Spleen (tissue), 11 donors: ENCODE measurements around the gene YPEL3. TPM values are rescaled to one million over a fixed set of nuclear protein-coding genes. Genes with fewer than 3 reads are reported as not detected.

ENCODE experiments used
- DNase-seq: peaks from one replicate; pipeline ENCODE4 v3.0.0-alpha.2; 2020
- H3K27ac ChIP-seq, 8 donors: fragments of 200-600 bp; sonication (generic) in 7 of 8; 1 replicate in 4 of 8; 2 replicates in 4 of 8; pipeline versions ENCODE4 v1.5.0 to v1.8.0; 2016 to 2021; ENCODE audit warnings: inconsistent platforms in 4 of 8, mild to moderate bottlenecking in 4 of 8, moderate library complexity in 1 of 8
- H3K27me3 ChIP-seq, 7 donors: fragments of 200-600 bp; sonication (generic) in 6 of 7; replicated peaks in 1 of 7; 1 replicate in 4 of 7; 2 replicates in 3 of 7; pipeline versions ENCODE4 v1.5.0 to v1.8.0; 2016 to 2021; ENCODE audit warnings: inconsistent platforms in 3 of 7, mild to moderate bottlenecking in 1 of 7
- H3K36me3 ChIP-seq, 6 donors: fragments of 200-600 bp; sonication (generic) in 5 of 6; 1 replicate in 4 of 6; 2 replicates in 2 of 6; pipeline versions ENCODE4 v1.5.0 to v1.8.0; 2016 to 2021; ENCODE audit warnings: inconsistent platforms in 2 of 6
- H3K4me1 ChIP-seq, 6 donors: fragments of 200-600 bp; sonication (generic) in 5 of 6; 1 replicate in 3 of 6; 2 replicates in 3 of 6; pipeline versions ENCODE4 v1.5.0 to v1.8.0; 2016 to 2021; ENCODE audit warnings: inconsistent platforms in 3 of 6
- H3K4me3 ChIP-seq, 8 donors: fragments of 200-600 bp; sonication (generic) in 7 of 8; 1 replicate in 4 of 8; 2 replicates in 4 of 8; pipeline versions ENCODE4 v1.5.0 to v1.8.0; 2016 to 2021; ENCODE audit warnings: inconsistent platforms in 4 of 8, mild to moderate bottlenecking in 4 of 8, moderate library complexity in 2 of 8
- H3K9me3 ChIP-seq, 8 donors: fragments of 200-600 bp; sonication (generic) in 7 of 8; 1 replicate in 4 of 8; 2 replicates in 4 of 8; pipeline versions ENCODE4 v1.5.0 to v1.8.0; 2016 to 2021; ENCODE audit warnings: inconsistent platforms in 4 of 8
- POLR2A ChIP-seq, 3 donors: fragments of 450-650 bp; IDR thresholded peaks; one replicate each; pipeline ENCODE4 v1.5.1; 2017; ENCODE audit warnings: antibody characterized with exemption in 3 of 3, mild to moderate bottlenecking in 1 of 3
- POLR2AphosphoS5 ChIP-seq, 3 donors: sonication (generic); formaldehyde crosslinking; IDR thresholded peaks; one replicate each; pipeline ENCODE4 v1.5.1; 2017; ENCODE audit warnings: antibody characterized with exemption in 3 of 3
- WGBS, 5 donors: extraction: QIAGEN DNeasy Blood & Tissue Kit in 3 of 5; methylation state at CpG; one replicate each; pipeline versions ENCODE4 v1.1.5 to v1.1.7; 2013 to 2018; 5-methylcytosine and 5-hydroxymethylcytosine counted together
- intact Hi-C: fragments of 100-400 bp; cut with DNase I; formaldehyde crosslinking; loops from one replicate; pipeline ENCODE4 v1.15.0; 2023; ENCODE audit warnings: low total_unique reads
- polyA plus RNA-seq, 3 donors: library from polyadenylated mRNA; stranded (reverse); fragments of 200-250 nt; gene quantifications; one replicate each; pipeline ENCODE4 v1.2.1, GENCODE V29; 2013
- total RNA-seq, 7 donors: library from RNA; depleted of rRNA in 3 of 7; stranded (reverse); fragments of >200 nt in 3 of 7; fragmentation: NEBNext Ultra II Directional in 4 of 7; extraction: Animal tissue kit (Norgen Biotek cat#: 25700) in 4 of 7; gene quantifications; one replicate each; pipeline versions ENCODE4 v1.1.0 to v1.2.1, GENCODE V29; 2016 to 2021
- TF ChIP-seq, protein P1 (sequence below), 11 experiments: fragments of 200-600 bp in 7 of 11; fragments of 450-650 bp in 4 of 11; sonication (generic) in 4 of 11; IDR thresholded peaks in 8 of 11; conservative IDR thresholded peaks in 3 of 11; 1 replicate in 7 of 11; 2 replicates in 4 of 11; pipeline versions ENCODE4 v1.4.0 to v1.8.0; 2016 to 2021; ENCODE audit warnings: antibody characterized with exemption in 11 of 11, inconsistent platforms in 4 of 11, mild to moderate bottlenecking in 1 of 11
- donor health status: healthy with polysubstance abuse.
- donor health status: DM: no; HTN: no; CAD: no; lungs with moderate emphysema.
- donor health status: DM: no; HTN: no; CAD: no.
- donor health status: Bipolar disorder and iron deficiency.
- donor health status: healthy.
- donor health status: DM: no; HTN: no; CAD: no.
- donor health status: DM: yes; HTN: yes; CAD: no.

Gene YPEL3
- total and polyA plus RNA-seq, 10 donors, result 108 to 234 (median 143) TPM

DNA sequence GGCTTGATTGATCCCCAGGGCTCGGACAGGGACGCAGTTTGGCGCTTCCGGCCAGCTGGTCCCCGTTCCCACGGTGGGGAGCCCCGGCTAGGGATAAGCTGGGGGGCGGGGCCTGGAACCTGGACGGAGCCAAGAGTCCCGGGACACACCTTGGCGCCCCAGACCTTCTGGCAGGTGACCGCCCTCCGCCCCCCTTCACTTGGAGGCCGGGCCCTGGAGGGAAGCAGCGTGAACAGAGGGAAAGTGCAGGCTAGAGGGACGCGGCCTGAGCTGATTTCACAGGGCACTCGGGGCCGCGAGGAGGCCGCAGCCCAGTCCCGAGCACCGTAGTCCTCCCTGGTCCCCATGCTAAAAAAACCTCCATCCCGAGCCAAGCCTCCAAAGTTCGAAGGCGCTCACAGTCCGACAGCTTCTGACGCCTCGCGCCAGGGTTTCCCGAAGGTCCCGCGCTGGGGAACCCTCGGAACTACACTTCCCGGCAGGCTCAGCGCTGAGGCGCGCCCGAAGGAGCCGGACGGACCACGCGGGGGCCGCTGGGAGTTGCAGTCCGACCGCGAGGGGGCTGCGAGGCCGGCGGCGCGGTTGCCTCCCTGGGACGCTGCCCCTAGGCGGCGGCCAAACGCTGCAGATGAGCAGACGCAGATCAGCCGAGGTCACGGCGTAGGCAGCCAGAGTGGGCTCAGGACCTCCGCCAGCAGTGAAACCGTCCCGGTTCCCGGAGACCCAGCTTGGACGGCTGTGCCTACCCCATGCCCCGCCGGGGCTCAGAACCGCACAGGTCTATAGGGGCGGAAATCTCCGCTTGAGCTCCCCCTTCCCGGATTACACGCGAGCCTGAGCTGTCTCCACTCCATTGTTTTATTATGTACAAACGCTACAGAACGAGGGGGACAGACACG is 4.3 kb downstream of the YPEL3 start, which contains the start of gene TBX6:
Gene TBX6 (minus strand): TSS at position 451 of the 899 bp plus-strand sequence. CDS start 731 bp downstream, outside the sequence.
- DNase-seq, result peak; percentile 99
- peak within 1 kb of the TSS; percentile 45 to 74 (median 50) for H3K4me3 ChIP-seq
- peaks cover 33 to 86% (median 64%) of the 10 kb centered on the region in 6 donors for H3K4me1 ChIP-seq
- H3K9me3 ChIP-seq, result peaks cover 0 to 5% (median 4%) of the 10 kb centered on the region in 8 donors
- peak within 1 kb of the TSS; percentile 91 to 98 (median 97) for H3K27ac ChIP-seq
- WGBS, 5 donors, result 1 to 2% (median 1%) methylated on average over 9 to 76 of the region's 76 CpGs
- no peaks in the 10 kb centered on the region for H3K27me3 ChIP-seq
- intact Hi-C loops, result no loop called here
- H3K36me3 ChIP-seq, result peaks cover 0 to 28% (median 15%) of the 10 kb centered on the region in 6 donors
- TF ChIP-seq, protein P1, sequence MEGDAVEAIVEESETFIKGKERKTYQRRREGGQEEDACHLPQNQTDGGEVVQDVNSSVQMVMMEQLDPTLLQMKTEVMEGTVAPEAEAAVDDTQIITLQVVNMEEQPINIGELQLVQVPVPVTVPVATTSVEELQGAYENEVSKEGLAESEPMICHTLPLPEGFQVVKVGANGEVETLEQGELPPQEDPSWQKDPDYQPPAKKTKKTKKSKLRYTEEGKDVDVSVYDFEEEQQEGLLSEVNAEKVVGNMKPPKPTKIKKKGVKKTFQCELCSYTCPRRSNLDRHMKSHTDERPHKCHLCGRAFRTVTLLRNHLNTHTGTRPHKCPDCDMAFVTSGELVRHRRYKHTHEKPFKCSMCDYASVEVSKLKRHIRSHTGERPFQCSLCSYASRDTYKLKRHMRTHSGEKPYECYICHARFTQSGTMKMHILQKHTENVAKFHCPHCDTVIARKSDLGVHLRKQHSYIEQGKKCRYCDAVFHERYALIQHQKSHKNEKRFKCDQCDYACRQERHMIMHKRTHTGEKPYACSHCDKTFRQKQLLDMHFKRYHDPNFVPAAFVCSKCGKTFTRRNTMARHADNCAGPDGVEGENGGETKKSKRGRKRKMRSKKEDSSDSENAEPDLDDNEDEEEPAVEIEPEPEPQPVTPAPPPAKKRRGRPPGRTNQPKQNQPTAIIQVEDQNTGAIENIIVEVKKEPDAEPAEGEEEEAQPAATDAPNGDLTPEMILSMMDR (IDR thresholded peaks at IDR 0.05 in 8 of 11, conservative IDR thresholded peaks at IDR 0.05 in 3 of 11), result peak; percentile 79 to 97 (median 91)
- TF ChIP-seq POLR2A (IDR thresholded peaks at IDR 0.05), result peak in 2 of 3 donors; percentile 57 to 67
- peak; percentile 90 to 96 (median 90) for TF ChIP-seq POLR2AphosphoS5 (IDR thresholded peaks at IDR 0.05)

DNA sequence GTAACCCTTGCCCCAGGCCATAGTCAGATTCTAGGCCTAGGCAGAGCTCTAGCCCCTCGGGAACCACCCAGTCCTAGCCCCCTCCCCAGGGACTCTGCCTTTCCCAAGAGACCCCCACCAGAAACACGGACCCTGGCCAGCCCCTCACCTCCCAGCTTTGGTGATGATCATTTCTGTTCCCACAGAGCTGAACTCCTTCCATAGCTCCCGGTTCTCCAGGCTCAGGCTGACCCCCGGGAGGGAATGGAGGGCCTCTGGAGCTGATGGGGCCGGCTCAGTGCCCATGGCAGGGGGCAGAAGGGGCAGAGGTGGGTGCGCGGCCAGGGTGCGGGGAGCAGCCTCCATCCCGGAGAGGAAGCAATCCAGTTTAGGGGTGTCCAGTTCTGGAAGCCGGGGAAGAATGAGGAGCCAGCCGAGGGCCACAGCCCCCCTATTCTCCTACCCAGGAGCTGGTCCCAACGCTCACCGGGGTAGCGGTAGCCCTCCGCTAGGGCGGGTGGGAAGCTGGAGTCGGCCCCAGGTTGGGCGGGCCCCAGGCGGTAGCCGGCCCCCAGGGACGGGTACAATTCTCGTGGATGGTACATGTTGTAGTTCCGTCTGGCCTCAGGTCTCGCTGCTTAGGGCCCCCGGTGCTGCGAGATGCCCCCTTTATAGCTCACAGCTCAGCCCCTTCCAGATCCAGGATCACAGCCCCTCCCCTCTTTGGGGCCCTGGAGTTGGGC is 5.2 kb downstream of the YPEL3 start:
- TF ChIP-seq POLR2AphosphoS5 (IDR thresholded peaks at IDR 0.05), result no peak
- TF ChIP-seq, protein P1 (IDR thresholded peaks at IDR 0.05 in 8 of 11, conservative IDR thresholded peaks at IDR 0.05 in 3 of 11), result no peak
- TF ChIP-seq POLR2A (IDR thresholded peaks at IDR 0.05), result no peak
- DNase-seq, result peak; percentile 86
- peak overlapping the region in 7 of 8 donors; percentile 7 to 98 (median 97) for H3K27ac ChIP-seq
- H3K4me1 ChIP-seq, result peaks cover 33 to 90% (median 62%) of the 10 kb centered on the region in 6 donors
- peaks cover 0 to 38% (median 17%) of the 10 kb centered on the region in 6 donors for H3K36me3 ChIP-seq
- peak overlapping the region in 3 of 8 donors; percentile 46 to 74 (median 51) for H3K4me3 ChIP-seq
- no peaks in the 10 kb centered on the region for H3K9me3 ChIP-seq
- intact Hi-C loops, result no loop called here
- WGBS, 5 donors, result 76 to 86% (median 77%) methylated on average over 19 to 26 of the region's 26 CpGs
- no peaks in the 10 kb centered on the region for H3K27me3 ChIP-seq

DNA sequence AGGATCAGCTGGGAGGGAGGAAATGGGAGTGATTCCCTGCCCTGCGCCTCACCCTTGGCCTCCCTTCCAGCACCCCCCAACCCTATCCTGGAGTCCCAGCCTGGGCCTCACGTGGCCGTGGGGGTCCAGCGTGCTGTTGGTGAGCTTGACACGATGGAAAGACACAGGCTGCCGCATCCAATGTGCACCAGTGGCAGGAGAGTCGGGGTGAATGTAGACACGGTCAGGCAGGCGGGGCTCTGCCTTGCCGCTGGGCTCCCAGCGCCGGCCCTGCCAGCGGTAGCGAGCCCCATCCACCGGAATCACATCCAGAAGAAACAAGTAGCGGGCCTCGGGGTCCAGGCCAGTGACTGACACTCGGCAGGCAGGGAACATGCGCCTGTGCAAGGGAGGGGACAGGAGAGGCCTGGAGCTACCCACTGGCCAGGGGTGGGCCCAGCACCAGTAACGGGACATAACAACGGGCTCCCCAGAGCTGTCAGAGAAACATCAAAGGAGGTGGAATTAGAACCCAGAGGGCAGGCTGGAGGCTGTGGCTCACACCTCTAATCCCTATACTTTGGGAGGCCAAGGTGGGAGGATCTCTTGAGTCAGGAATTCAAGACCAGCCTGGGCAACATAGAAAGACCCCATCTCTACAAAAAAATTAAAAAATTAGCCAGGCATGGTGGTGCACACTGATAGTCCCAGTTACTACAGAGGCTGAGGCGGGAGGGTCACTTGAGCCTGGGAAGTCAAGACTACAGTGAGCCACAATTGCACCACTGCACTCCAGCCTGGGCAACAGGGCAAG is 7.0 kb downstream of the YPEL3 start:
- H3K4me1 ChIP-seq, result peaks cover 25 to 91% (median 49%) of the 10 kb centered on the region in 6 donors
- no peak for DNase-seq
- no peaks in the 10 kb centered on the region for H3K9me3 ChIP-seq
- H3K4me3 ChIP-seq, result no peak overlapping the region
- H3K36me3 ChIP-seq, result peaks cover 0 to 43% (median 27%) of the 10 kb centered on the region in 6 donors
- H3K27ac ChIP-seq, result peak overlapping the region in 2 of 8 donors; percentile 97 to 98
- H3K27me3 ChIP-seq, result no peaks in the 10 kb centered on the region
- TF ChIP-seq POLR2AphosphoS5 (IDR thresholded peaks at IDR 0.05) (peak in 1 of 3 donors; percentile 45), POLR2A (IDR thresholded peaks at IDR 0.05) (no peak)
- TF ChIP-seq, protein P1 (IDR thresholded peaks at IDR 0.05 in 8 of 11, conservative IDR thresholded peaks at IDR 0.05 in 3 of 11), result no peak
- intact Hi-C loops, result no loop called here
- WGBS, 5 donors, result 84 to 92% (median 89%) methylated on average over 17 to 22 of the region's 22 CpGs
